Measurements from ENCODE around the gene DENND1B.

DENND1B gene

GRCh38 chr1:197638316-197638715 is 137.0 kb downstream of the DENND1B start:
- intact Hi-C loops (cut with micrococcal nuclease), result no loop called here
- no peak overlapping the region for H3K27ac Mint-ChIP-seq
- no peaks in the 10 kb centered on the region for H3K4me1 Mint-ChIP-seq (ENCODE audit: low read depth)

GRCh38 chr1:197637406-197637805 is 137.9 kb downstream of the DENND1B start:
- no peaks in the 10 kb centered on the region for H3K4me1 Mint-ChIP-seq (ENCODE audit: low read depth)
- H3K27me3 Mint-ChIP-seq, result no peaks in the 10 kb centered on the region
- intact Hi-C loops (cut with micrococcal nuclease), result no loop called here
- peaks cover 65% of the 10 kb centered on the region for H3K36me3 Mint-ChIP-seq (ENCODE audit: low read depth)
- H3K27ac Mint-ChIP-seq, result no peak overlapping the region
- H3K4me3 Mint-ChIP-seq, result no peak overlapping the region
- no peaks in the 10 kb centered on the region for H3K9me3 Mint-ChIP-seq

More at GRCh38 chr1:197638316-197638715, 137.0 kb downstream of the DENND1B start:
- H3K4me3 Mint-ChIP-seq, result no peak overlapping the region
- no peaks in the 10 kb centered on the region for H3K27me3 Mint-ChIP-seq
- peaks cover 65% of the 10 kb centered on the region for H3K36me3 Mint-ChIP-seq (ENCODE audit: low read depth)
- H3K9me3 Mint-ChIP-seq, result no peaks in the 10 kb centered on the region

GRCh38 chr1:197633447-197634078 is 141.7 kb downstream of the DENND1B start:
- no peaks in the 10 kb centered on the region for H3K27me3 Mint-ChIP-seq
- no peak overlapping the region for H3K4me3 Mint-ChIP-seq
- H3K36me3 Mint-ChIP-seq (ENCODE audit: low read depth), result peaks cover 71% of the 10 kb centered on the region
- no peak overlapping the region for H3K27ac Mint-ChIP-seq
- H3K4me1 Mint-ChIP-seq (ENCODE audit: low read depth), result no peaks in the 10 kb centered on the region
- no peaks in the 10 kb centered on the region for H3K9me3 Mint-ChIP-seq
- intact Hi-C loops (cut with micrococcal nuclease), result no loop called here

GRCh38 chr1:197632651-197633050 is 142.6 kb downstream of the DENND1B start:
- Mint-ChIP-seq H3K4me3 (no peak overlapping the region), H3K27me3 (no peaks in the 10 kb centered on the region), H3K9me3 (no peaks in the 10 kb centered on the region), H3K27ac (no peak overlapping the region), H3K4me1 (ENCODE audit: low read depth) (no peaks in the 10 kb centered on the region), H3K36me3 (ENCODE audit: low read depth) (peaks cover 66% of the 10 kb centered on the region)
- intact Hi-C loops (cut with micrococcal nuclease), result no loop called here

GRCh38 chr1:197632005-197632404 is 143.3 kb downstream of the DENND1B start:
- Mint-ChIP-seq H3K4me3 (no peak overlapping the region), H3K9me3 (no peaks in the 10 kb centered on the region), H3K27me3 (no peaks in the 10 kb centered on the region), H3K36me3 (ENCODE audit: low read depth) (peaks cover 63% of the 10 kb centered on the region), H3K27ac (no peak overlapping the region), H3K4me1 (ENCODE audit: low read depth) (no peaks in the 10 kb centered on the region)
- intact Hi-C loops (cut with micrococcal nuclease), result no loop called here

- intact Hi-C loops (cut with micrococcal nuclease), result no loop called here
- Mint-ChIP-seq H3K4me1 (ENCODE audit: low read depth) (peaks cover 7% of the 10 kb centered on the region), H3K27ac (no peak overlapping the region), H3K27me3 (no peaks in the 10 kb centered on the region), H3K36me3 (ENCODE audit: low read depth) (peaks cover 41% of the 10 kb centered on the region), H3K9me3 (no peaks in the 10 kb centered on the region), H3K4me3 (no peak overlapping the region)
Observed at GRCh38 chr1:197622371-197622770, 152.9 kb downstream of the DENND1B start.

GRCh38 chr1:197621761-197622160 is 153.5 kb downstream of the DENND1B start:
- Mint-ChIP-seq H3K4me1 (ENCODE audit: low read depth) (peaks cover 6% of the 10 kb centered on the region), H3K27ac (no peak overlapping the region), H3K27me3 (no peaks in the 10 kb centered on the region), H3K4me3 (no peak overlapping the region), H3K36me3 (ENCODE audit: low read depth) (peaks cover 45% of the 10 kb centered on the region), H3K9me3 (no peaks in the 10 kb centered on the region)
- intact Hi-C loops (cut with micrococcal nuclease), result no loop called here

GRCh38 chr1:197620714-197621163 is 154.5 kb downstream of the DENND1B start:
- no peak overlapping the region for H3K27ac Mint-ChIP-seq

GRCh38 chr1:197619008-197619640 is 156.2 kb downstream of the DENND1B start:
- Mint-ChIP-seq H3K9me3 (no peaks in the 10 kb centered on the region), H3K27ac (no peak overlapping the region), H3K27me3 (no peaks in the 10 kb centered on the region), H3K36me3 (ENCODE audit: low read depth) (peaks cover 27% of the 10 kb centered on the region), H3K4me1 (ENCODE audit: low read depth) (no peaks in the 10 kb centered on the region), H3K4me3 (no peak overlapping the region)
- intact Hi-C loops (cut with micrococcal nuclease), result loop anchor here (5.0 kb wide), 1 partner anchor 303 kb away; no protein-coding TSS in a partner anchor

More at GRCh38 chr1:197620714-197621163, 154.5 kb downstream of the DENND1B start:
- H3K4me3 Mint-ChIP-seq, result no peak overlapping the region
- no peaks in the 10 kb centered on the region for H3K9me3 Mint-ChIP-seq
- peaks cover 40% of the 10 kb centered on the region for H3K36me3 Mint-ChIP-seq (ENCODE audit: low read depth)
- no peaks in the 10 kb centered on the region for H3K27me3 Mint-ChIP-seq
- H3K4me1 Mint-ChIP-seq (ENCODE audit: low read depth), result no peaks in the 10 kb centered on the region
- intact Hi-C loops (cut with micrococcal nuclease), result no loop called here

- intact Hi-C loops (cut with micrococcal nuclease), result loop anchor here (5.0 kb wide), 1 partner anchor 304 kb away; no protein-coding TSS in a partner anchor
- Mint-ChIP-seq H3K4me3 (no peak overlapping the region), H3K36me3 (ENCODE audit: low read depth) (peaks cover 23% of the 10 kb centered on the region), H3K27ac (no peak overlapping the region), H3K27me3 (no peaks in the 10 kb centered on the region), H3K9me3 (no peaks in the 10 kb centered on the region), H3K4me1 (ENCODE audit: low read depth) (no peaks in the 10 kb centered on the region)
Observed at GRCh38 chr1:197618061-197618460, 157.2 kb downstream of the DENND1B start.

GRCh38 chr1:197615693-197616011 is 159.6 kb downstream of the DENND1B start:
- no peaks in the 10 kb centered on the region for H3K27me3 Mint-ChIP-seq
- no peak overlapping the region for H3K4me3 Mint-ChIP-seq
- H3K36me3 Mint-ChIP-seq (ENCODE audit: low read depth), result peaks cover 18% of the 10 kb centered on the region
- no peak overlapping the region for H3K27ac Mint-ChIP-seq
- no peaks in the 10 kb centered on the region for H3K4me1 Mint-ChIP-seq (ENCODE audit: low read depth)
- intact Hi-C loops (cut with micrococcal nuclease), result loop anchor here (2.0 to 5.0 kb wide), 2 partner anchors 253 to 307 kb away; no protein-coding TSS in a partner anchor
- H3K9me3 Mint-ChIP-seq, result no peaks in the 10 kb centered on the region

GRCh38 chr1:197614916-197615692 is 160.2 kb downstream of the DENND1B start:
- Mint-ChIP-seq H3K4me3 (no peak overlapping the region), H3K27me3 (no peaks in the 10 kb centered on the region)
- intact Hi-C loops (cut with micrococcal nuclease), result loop anchor here (2.0 to 5.0 kb wide), 2 partner anchors 254 to 307 kb away; no protein-coding TSS in a partner anchor

GRCh38 chr1:197606168-197606845 is 169.0 kb downstream of the DENND1B start:
- intact Hi-C loops (cut with micrococcal nuclease), result no loop called here
- Mint-ChIP-seq H3K9me3 (no peaks in the 10 kb centered on the region), H3K4me1 (ENCODE audit: low read depth) (no peaks in the 10 kb centered on the region), H3K27me3 (no peaks in the 10 kb centered on the region), H3K27ac (no peak overlapping the region), H3K36me3 (ENCODE audit: low read depth) (peaks cover 10% of the 10 kb centered on the region), H3K4me3 (no peak overlapping the region)

More at GRCh38 chr1:197614916-197615692, 160.2 kb downstream of the DENND1B start:
- Mint-ChIP-seq H3K27ac (no peak overlapping the region), H3K4me1 (ENCODE audit: low read depth) (no peaks in the 10 kb centered on the region), H3K36me3 (ENCODE audit: low read depth) (peaks cover 16% of the 10 kb centered on the region), H3K9me3 (no peaks in the 10 kb centered on the region)
